ENCODE results near the gene SP3.

DNA sequence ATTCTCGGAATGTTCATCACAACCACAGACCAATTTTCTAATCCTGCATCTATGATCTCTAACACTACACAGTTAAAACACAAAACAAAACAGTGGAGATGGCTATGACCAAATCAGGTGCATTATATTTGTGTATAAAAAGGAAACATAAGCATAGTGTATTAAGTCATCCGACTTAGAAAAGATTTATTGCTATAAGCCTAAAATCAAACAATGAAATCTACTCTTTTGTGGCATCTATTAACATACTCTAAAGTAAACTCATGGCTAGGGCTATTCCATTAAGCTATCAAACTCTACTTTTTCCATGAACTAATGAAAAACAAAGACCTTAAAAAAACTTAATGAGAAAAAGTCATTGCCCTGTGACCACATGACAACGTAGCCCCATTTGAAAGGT, 8.7 kb downstream of the SP3 start:
- TF ChIP-seq EZH2 (IDR thresholded peaks at IDR 0.05; ENCODE audit: low read length, missing control alignments): no peak
- TF ChIP-seq, protein P1, sequence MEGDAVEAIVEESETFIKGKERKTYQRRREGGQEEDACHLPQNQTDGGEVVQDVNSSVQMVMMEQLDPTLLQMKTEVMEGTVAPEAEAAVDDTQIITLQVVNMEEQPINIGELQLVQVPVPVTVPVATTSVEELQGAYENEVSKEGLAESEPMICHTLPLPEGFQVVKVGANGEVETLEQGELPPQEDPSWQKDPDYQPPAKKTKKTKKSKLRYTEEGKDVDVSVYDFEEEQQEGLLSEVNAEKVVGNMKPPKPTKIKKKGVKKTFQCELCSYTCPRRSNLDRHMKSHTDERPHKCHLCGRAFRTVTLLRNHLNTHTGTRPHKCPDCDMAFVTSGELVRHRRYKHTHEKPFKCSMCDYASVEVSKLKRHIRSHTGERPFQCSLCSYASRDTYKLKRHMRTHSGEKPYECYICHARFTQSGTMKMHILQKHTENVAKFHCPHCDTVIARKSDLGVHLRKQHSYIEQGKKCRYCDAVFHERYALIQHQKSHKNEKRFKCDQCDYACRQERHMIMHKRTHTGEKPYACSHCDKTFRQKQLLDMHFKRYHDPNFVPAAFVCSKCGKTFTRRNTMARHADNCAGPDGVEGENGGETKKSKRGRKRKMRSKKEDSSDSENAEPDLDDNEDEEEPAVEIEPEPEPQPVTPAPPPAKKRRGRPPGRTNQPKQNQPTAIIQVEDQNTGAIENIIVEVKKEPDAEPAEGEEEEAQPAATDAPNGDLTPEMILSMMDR (conservative IDR thresholded peaks at IDR 0.05 in 1 of 2, IDR thresholded peaks at IDR 0.05 in 1 of 2; ENCODE audit: low read depth in 1 of 2, low read length in 2 of 2): no peak

All from fibroblast of lung (primary cell).